Measurements from ENCODE around the gene PPP1R14D. TPM values are rescaled to one million over a fixed set of nuclear protein-coding genes. Genes with fewer than 3 reads are reported as not detected.

Gene PPP1R14D
- polyA plus RNA-seq, 1 donor from 2014 or later = not detected

- Histone ChIP-seq H3F3A (ENCODE audit: insufficient read depth, low read length, poor library complexity, severe bottlenecking) (no peaks in the 10 kb centered on the region), H3K9ac (ENCODE audit: low read length) (no peak overlapping the region), H3K36me3 (ENCODE audit: insufficient read depth, low read length) (no peaks in the 10 kb centered on the region), H4K20me1 (ENCODE audit: insufficient read depth) (no peaks in the 10 kb centered on the region), H3K27ac (ENCODE audit: low read length) (no peak overlapping the region), H3K9me3 (ENCODE audit: low read length) (no peaks in the 10 kb centered on the region), H2AFZ (ENCODE audit: low read depth, low read length) (no peak overlapping the region), H3K9me2 (ENCODE audit: insufficient read depth, low read length) (no peaks in the 10 kb centered on the region), H3K4me2 (ENCODE audit: low read length) (no peak overlapping the region), H3K79me2 (replicated peaks; ENCODE audit: insufficient read depth, low read length) (no peaks in the 10 kb centered on the region), H3K4me3 (ENCODE audit: low read length) (no peak overlapping the region), H3K27me3 (ENCODE audit: insufficient read depth, low read depth, low read length) (peaks cover 44% of the 10 kb centered on the region)
- TF ChIP-seq REST (IDR thresholded peaks at IDR 0.05; ENCODE audit: borderline replicate concordance) = no peak
- TF ChIP-seq SMC3 (conservative IDR thresholded peaks at IDR 0.05; ENCODE audit: poor library complexity) = no peak
- no peak for TF ChIP-seq EZH2 (IDR thresholded peaks at IDR 0.05; ENCODE audit: borderline replicate concordance, insufficient read depth, low read length, poor library complexity, severe bottlenecking)
- no peak for TF ChIP-seq TAF1 (IDR thresholded peaks at IDR 0.05; ENCODE audit: low read depth)
- no peak for TF ChIP-seq POLR2AphosphoS5 (IDR thresholded peaks at IDR 0.05)
- TF ChIP-seq RAD21 (conservative IDR thresholded peaks at IDR 0.05) = no peak
- TF ChIP-seq EP300 (conservative IDR thresholded peaks at IDR 0.05; ENCODE audit: poor library complexity, severe bottlenecking) = no peak
- TF ChIP-seq MXI1 (conservative IDR thresholded peaks at IDR 0.05; ENCODE audit: poor library complexity, severe bottlenecking) = no peak
- TF ChIP-seq, protein P1, sequence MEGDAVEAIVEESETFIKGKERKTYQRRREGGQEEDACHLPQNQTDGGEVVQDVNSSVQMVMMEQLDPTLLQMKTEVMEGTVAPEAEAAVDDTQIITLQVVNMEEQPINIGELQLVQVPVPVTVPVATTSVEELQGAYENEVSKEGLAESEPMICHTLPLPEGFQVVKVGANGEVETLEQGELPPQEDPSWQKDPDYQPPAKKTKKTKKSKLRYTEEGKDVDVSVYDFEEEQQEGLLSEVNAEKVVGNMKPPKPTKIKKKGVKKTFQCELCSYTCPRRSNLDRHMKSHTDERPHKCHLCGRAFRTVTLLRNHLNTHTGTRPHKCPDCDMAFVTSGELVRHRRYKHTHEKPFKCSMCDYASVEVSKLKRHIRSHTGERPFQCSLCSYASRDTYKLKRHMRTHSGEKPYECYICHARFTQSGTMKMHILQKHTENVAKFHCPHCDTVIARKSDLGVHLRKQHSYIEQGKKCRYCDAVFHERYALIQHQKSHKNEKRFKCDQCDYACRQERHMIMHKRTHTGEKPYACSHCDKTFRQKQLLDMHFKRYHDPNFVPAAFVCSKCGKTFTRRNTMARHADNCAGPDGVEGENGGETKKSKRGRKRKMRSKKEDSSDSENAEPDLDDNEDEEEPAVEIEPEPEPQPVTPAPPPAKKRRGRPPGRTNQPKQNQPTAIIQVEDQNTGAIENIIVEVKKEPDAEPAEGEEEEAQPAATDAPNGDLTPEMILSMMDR (IDR thresholded peaks at IDR 0.05; ENCODE audit: poor library complexity, severe bottlenecking) = no peak
Measured at GRCh38 chr15:40847223-40847961, 18.9 kb upstream of the PPP1R14D start.

GRCh38 chr15:40846841-40847222 lies 18.3 kb upstream of the PPP1R14D start:
- Histone ChIP-seq H3K27me3 (ENCODE audit: insufficient read depth, low read depth, low read length) (peaks cover 49% of the 10 kb centered on the region), H3K27ac (ENCODE audit: low read length) (no peak overlapping the region), H3K36me3 (ENCODE audit: insufficient read depth, low read length) (no peaks in the 10 kb centered on the region), H3K9me3 (ENCODE audit: low read length) (no peaks in the 10 kb centered on the region), H3K4me3 (ENCODE audit: low read length) (no peak overlapping the region), H3K79me2 (replicated peaks; ENCODE audit: insufficient read depth, low read length) (no peaks in the 10 kb centered on the region), H3K4me2 (ENCODE audit: low read length) (no peak overlapping the region), H4K20me1 (ENCODE audit: insufficient read depth) (no peaks in the 10 kb centered on the region), H3F3A (ENCODE audit: insufficient read depth, low read length, poor library complexity, severe bottlenecking) (no peaks in the 10 kb centered on the region), H3K9me2 (ENCODE audit: insufficient read depth, low read length) (no peaks in the 10 kb centered on the region), H2AFZ (ENCODE audit: low read depth, low read length) (no peak overlapping the region), H3K9ac (ENCODE audit: low read length) (no peak overlapping the region)
- TF ChIP-seq, protein P1 (IDR thresholded peaks at IDR 0.05; ENCODE audit: poor library complexity, severe bottlenecking) = no peak
- no peak for TF ChIP-seq TAF1 (IDR thresholded peaks at IDR 0.05; ENCODE audit: low read depth)
- TF ChIP-seq POLR2AphosphoS5 (IDR thresholded peaks at IDR 0.05) = no peak
- no peak for TF ChIP-seq EP300 (conservative IDR thresholded peaks at IDR 0.05; ENCODE audit: poor library complexity, severe bottlenecking)
- TF ChIP-seq RAD21 (conservative IDR thresholded peaks at IDR 0.05) = no peak
- no peak for TF ChIP-seq EZH2 (IDR thresholded peaks at IDR 0.05; ENCODE audit: borderline replicate concordance, insufficient read depth, low read length, poor library complexity, severe bottlenecking)
- no peak for TF ChIP-seq SMC3 (conservative IDR thresholded peaks at IDR 0.05; ENCODE audit: poor library complexity)
- TF ChIP-seq REST (IDR thresholded peaks at IDR 0.05; ENCODE audit: borderline replicate concordance) = no peak
- no peak for TF ChIP-seq MXI1 (conservative IDR thresholded peaks at IDR 0.05; ENCODE audit: poor library complexity, severe bottlenecking)

Data from neural cell (in vitro differentiated cells).